HepG2 (cell line): Measurements from ENCODE around the gene AGT. TPM values are rescaled to one million over a fixed set of nuclear protein-coding genes. Genes with fewer than 3 reads are reported as not detected.
A peak's percentile ranks its signal among the peaks of the same experiment; 100 is the strongest.

Experiments used
- ATAC-seq: fragments of 200-7000 bp; cut with Tn5 transposase; 3 replicates; pipeline ENCODE4 v1.9.1; 2020; ENCODE audit warnings: mild to moderate bottlenecking, moderate library complexity
- BruUV-seq: library from RNA; stranded (reverse); fragments of 400-500 nt; replicated peaks from 2 replicates; lab custom pipeline; 2021; lab: Mats Ljungman, UMichigan
- CTCF ChIA-PET: fragments of 300-600 bp; formaldehyde crosslinking; extraction: SDS; loops from one replicate; lab custom pipeline; 2021; ENCODE audit warnings: low total read pairs, inconsistent platforms, low intra/inter-chr PET ratio; lab: Yijun Ruan, JAX
- POLR2A ChIA-PET: fragments of 350-600 bp; sonication (Branson Sonifier 250); formaldehyde crosslinking; loops from one replicate; lab custom pipeline; 2020; ENCODE audit warnings: antibody characterized with exemption, inconsistent platforms; lab: Yijun Ruan, JAX
- DNase-seq: peaks from one replicate; pipeline ENCODE4 v3.0.0-alpha.2; 2015; ENCODE audit warnings: low spot score
- FAIRE-seq: peaks from 3 replicates; lab custom pipeline; 2011; peaks lifted over from hg19 to GRCh38; lab: Jason Lieb, UNC
- H2AFZ ChIP-seq: one replicate; pipeline ENCODE4 v1.6.1; 2011; ENCODE audit warnings: low read length, inconsistent platforms
- H3K27ac ChIP-seq: fragments of 300-600 bp; 3 replicates; pipeline ENCODE4 v1.8.0; 2011; ENCODE audit warnings: mixed run types, mild to moderate bottlenecking, mixed read lengths, low read length, inconsistent platforms; ENCODE audit not compliant: insufficient read depth; ENCODE audit errors: extremely low read length
- H3K27me3 ChIP-seq, 2 experiments: fragments of 200-600 bp in 1 of 2; 2 replicates in 1 of 2; 3 replicates in 1 of 2; pipeline versions ENCODE4 v1.6.0 to v1.8.0; 2011; ENCODE audit warnings: low read length in 2 of 2, mild to moderate bottlenecking in 2 of 2, moderate library complexity in 2 of 2, inconsistent platforms in 1 of 2; ENCODE audit not compliant: insufficient read depth in 2 of 2, control insufficient read depth in 1 of 2
- H3K36me3 ChIP-seq, 2 experiments: fragments of 200-600 bp in 1 of 2; replicated peaks in 1 of 2; 2 replicates in 1 of 2; 3 replicates in 1 of 2; pipeline versions ENCODE4 v1.5.1 to v1.8.0; 2011; ENCODE audit warnings: low read length in 2 of 2, inconsistent platforms in 1 of 2; ENCODE audit not compliant: insufficient read depth in 2 of 2, control insufficient read depth in 1 of 2
- H3K4me1 ChIP-seq: 2 replicates; pipeline ENCODE4 v1.5.1; 2012; ENCODE audit warnings: low read length, inconsistent platforms; ENCODE audit not compliant: insufficient read depth
- H3K4me2 ChIP-seq: 2 replicates; pipeline ENCODE4 v1.6.0; 2011; ENCODE audit warnings: low read depth, low read length, inconsistent platforms
- H3K4me3 ChIP-seq, 3 experiments: fragments of 200-600 bp in 1 of 3; sonication (generic), shearing (Covaris generic) in 1 of 3; replicated peaks in 1 of 3; 2 replicates each; pipeline ENCODE4 v1.5.1; 2011 to 2016; ENCODE audit warnings: low read length in 3 of 3, inconsistent platforms in 2 of 3, low read depth in 2 of 3, mild to moderate bottlenecking in 2 of 3, control low read depth in 1 of 3, mixed read lengths in 1 of 3; ENCODE audit not compliant: insufficient read depth in 1 of 3
- H3K79me2 ChIP-seq: one replicate; pipeline ENCODE4 v1.6.1; 2011; ENCODE audit warnings: low read length, inconsistent platforms; ENCODE audit not compliant: insufficient read depth
- H3K9ac ChIP-seq: 2 replicates; pipeline ENCODE4 v1.6.0; 2011; ENCODE audit warnings: mild to moderate bottlenecking, low read depth, low read length, inconsistent platforms; ENCODE audit not compliant: insufficient read depth
- H3K9me3 ChIP-seq: 2 replicates; pipeline ENCODE4 v1.5.1; 2012; ENCODE audit warnings: mild to moderate bottlenecking, low read length
- H4K20me1 ChIP-seq: 2 replicates; pipeline ENCODE4 v1.6.0; 2011; ENCODE audit warnings: inconsistent platforms, mild to moderate bottlenecking, low read length, moderate library complexity; ENCODE audit not compliant: insufficient read depth
- CENPT ChIP-seq: sonication (generic); formaldehyde crosslinking; IDR thresholded peaks from 2 replicates; pipeline ENCODE4 v1.8.0; 2022; ENCODE audit warnings: low read depth, mild to moderate bottlenecking, moderate library complexity, missing genetic modification reagents
- ONECUT2 ChIP-seq: sonication (generic); formaldehyde crosslinking; IDR thresholded peaks from 2 replicates; pipeline ENCODE4 v1.4.0; 2020; ENCODE audit warnings: missing genetic modification reagents
- SALL1 ChIP-seq: sonication (generic); formaldehyde crosslinking; IDR thresholded peaks from 2 replicates; pipeline ENCODE4 v1.8.0; 2022; ENCODE audit warnings: mild to moderate bottlenecking, missing genetic modification reagents
- ZBTB38 ChIP-seq: sonication (generic); formaldehyde crosslinking; IDR thresholded peaks from 2 replicates; pipeline ENCODE4 v1.5.1; 2020; ENCODE audit warnings: mild to moderate bottlenecking, missing genetic modification reagents
- ZHX2 ChIP-seq, 2 experiments: sonication (generic) in 1 of 2; formaldehyde crosslinking in 1 of 2; IDR thresholded peaks; 2 replicates each; pipeline versions ENCODE4 v1.6.1 to v1.9.0; 2014 to 2022; ENCODE audit warnings: antibody characterized with exemption in 1 of 2, borderline replicate concordance in 1 of 2, inconsistent platforms in 1 of 2, low read depth in 1 of 2, missing genetic modification reagents in 1 of 2
- ZNF782 ChIP-seq: sonication (generic); formaldehyde crosslinking; IDR thresholded peaks from 2 replicates; pipeline ENCODE4 v1.4.0; 2020; ENCODE audit warnings: missing genetic modification reagents, mild to moderate bottlenecking, borderline replicate concordance
- WGBS: methylation state at CpG from one replicate; pipeline ENCODE4 v1.1.6; 2017; ENCODE audit warnings: low lambda C conversion rate; 5-methylcytosine and 5-hydroxymethylcytosine counted together
- in situ Hi-C: cut with HindIII; loops from 2 replicates; pipeline ENCODE4 v1.10.0; 2017; ENCODE audit warnings: low pct_unique_long_range_greater_than_20kb; ENCODE audit not compliant: extremely low pct_ligation_motif_present
- intact Hi-C: fragments of 100-400 bp; cut with micrococcal nuclease; formaldehyde crosslinking; loops from one replicate; pipeline ENCODE4 v1.10.0; 2022; ENCODE audit not compliant: unreplicated experiment
- polyA plus RNA-seq, 8 experiments: library from polyadenylated mRNA; depleted of rRNA in 3 of 8; stranded (reverse) in 7 of 8; unstranded in 1 of 8; fragments of >200 nt; fragmentation: Illumina TruSeq in 4 of 8; extraction: Trizol in 4 of 8; gene quantifications; 2 replicates each; pipeline versions ENCODE4 v1.2.1 to v1.2.3, GENCODE V29; 2011 to 2016; ENCODE audit warnings: low read depth in 4 of 8, missing spikeins in 1 of 8, mixed read lengths in 1 of 8; ENCODE audit not compliant: insufficient read depth in 1 of 8
- total RNA-seq, 5 experiments: library from RNA; depleted of rRNA; stranded (reverse); fragments of >200 nt; fragmentation: Illumina TruSeq; extraction: Trizol; gene quantifications; 2 replicates each; pipeline ENCODE4 v1.2.3, GENCODE V29; 2016; ENCODE audit warnings: low read depth in 1 of 5
- TF ChIP-seq, protein P1 (sequence below): sonication (generic); formaldehyde crosslinking; conservative IDR thresholded peaks from 2 replicates; pipeline ENCODE4 v1.8.0; 2022; ENCODE audit warnings: missing genetic modification reagents
- TF ChIP-seq, protein P2 (sequence below): sonication (generic); formaldehyde crosslinking; IDR thresholded peaks from 2 replicates; pipeline ENCODE4 v1.5.1; 2020; ENCODE audit warnings: mild to moderate bottlenecking, missing genetic modification reagents, moderate library complexity
- TF ChIP-seq, protein P3 (sequence below): sonication (generic); formaldehyde crosslinking; IDR thresholded peaks from 2 replicates; pipeline ENCODE4 v1.8.0; 2023; ENCODE audit warnings: mild to moderate bottlenecking, missing genetic modification reagents

The AGT gene
- total and polyA plus RNA-seq, 2 of the 13 experiments (the other 11 are each of a cell fraction or from before 2014, with no cell fraction given): 892 to 2,071 TPM

DNA sequence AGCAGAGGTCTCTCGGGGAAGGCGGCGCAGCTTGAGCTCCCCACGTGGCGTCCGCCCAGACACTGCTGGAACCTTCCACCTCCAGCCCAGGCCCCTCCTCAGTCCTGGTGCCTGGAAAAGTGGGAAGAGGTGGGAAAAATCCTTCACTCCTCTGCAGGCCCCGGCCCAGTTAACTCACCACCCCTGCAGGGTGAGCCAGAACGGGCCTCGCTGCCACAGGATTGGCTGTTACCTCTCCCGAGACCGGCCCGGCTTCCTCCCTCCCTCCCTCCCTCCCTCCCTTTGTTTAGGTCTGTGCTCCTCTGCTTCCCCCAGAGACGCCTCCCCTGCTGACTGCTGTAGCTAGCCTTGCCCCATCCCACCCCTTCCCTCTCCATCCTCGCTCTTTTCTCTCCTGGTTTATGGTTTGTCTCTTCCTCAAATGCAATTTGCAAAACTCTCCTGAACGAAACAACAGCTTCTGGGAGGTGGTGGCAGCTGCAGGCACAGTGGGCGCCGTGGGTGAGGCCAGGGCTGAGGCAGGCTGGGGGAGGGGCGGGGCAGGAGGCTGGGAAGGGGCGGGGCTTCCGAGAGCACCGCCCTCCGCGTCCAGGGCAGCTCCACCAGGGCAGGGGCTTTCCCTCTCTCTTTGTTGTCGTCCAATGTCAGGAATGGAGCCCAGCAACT, 39.8 kb upstream of the AGT start:
- no peak for FAIRE-seq
- Histone ChIP-seq H3K79me2 (no peaks in the 10 kb centered on the region), H2AFZ (no peak overlapping the region), H4K20me1 (no peaks in the 10 kb centered on the region), H3K9me3 (no peaks in the 10 kb centered on the region), H3K9ac (peak overlapping the region; percentile 44; the same call in 1 of the 2 replicates), H3K27ac (peak overlapping the region; percentile 40), H3K4me2 (peak overlapping the region; percentile 87), H3K36me3 (no peaks in the 10 kb centered on the region), H3K27me3 (no peaks in the 10 kb centered on the region), H3K4me3 (peak overlapping the region; percentile 35 to 68 (median 57)), H3K4me1 (peaks cover 88% of the 10 kb centered on the region)
- POLR2A ChIA-PET: interaction anchor here (0.6 to 3.9 kb wide), 12 partner anchors 9 to 71 kb away, joined by 3 to 46 read pairs (median 4); partner anchors contain the start of gene AGT
- in situ Hi-C loops: no loop called here
- DNase-seq: peak; percentile 30
- intact Hi-C loops: loop anchor here (5.0 kb wide), 1 partner anchor 41 kb away; the partner anchor contains the start of gene AGT
- ATAC-seq: peak; percentile 57
- CTCF ChIA-PET: no interaction called here
- no TSS peak for BruUV-seq
- WGBS: 26% methylated on average over 21 of the region's 24 CpGs
- TF ChIP-seq ZBTB38 (no peak), ZNF782 (CRISPR knock-in tag) (no peak), ZHX2 (IDR thresholded peaks at IDR 0.05; ENCODE audit: low read depth) (no peak), ZHX2 (CRISPR knock-in tag; IDR thresholded peaks at IDR 0.05; ENCODE audit: borderline replicate concordance) (no peak), CENPT (no peak), SALL1 (CRISPR knock-in tag) (peak; percentile 29; the same call in 1 of the 2 replicates), ONECUT2 (no peak)
- TF ChIP-seq, protein P1, sequence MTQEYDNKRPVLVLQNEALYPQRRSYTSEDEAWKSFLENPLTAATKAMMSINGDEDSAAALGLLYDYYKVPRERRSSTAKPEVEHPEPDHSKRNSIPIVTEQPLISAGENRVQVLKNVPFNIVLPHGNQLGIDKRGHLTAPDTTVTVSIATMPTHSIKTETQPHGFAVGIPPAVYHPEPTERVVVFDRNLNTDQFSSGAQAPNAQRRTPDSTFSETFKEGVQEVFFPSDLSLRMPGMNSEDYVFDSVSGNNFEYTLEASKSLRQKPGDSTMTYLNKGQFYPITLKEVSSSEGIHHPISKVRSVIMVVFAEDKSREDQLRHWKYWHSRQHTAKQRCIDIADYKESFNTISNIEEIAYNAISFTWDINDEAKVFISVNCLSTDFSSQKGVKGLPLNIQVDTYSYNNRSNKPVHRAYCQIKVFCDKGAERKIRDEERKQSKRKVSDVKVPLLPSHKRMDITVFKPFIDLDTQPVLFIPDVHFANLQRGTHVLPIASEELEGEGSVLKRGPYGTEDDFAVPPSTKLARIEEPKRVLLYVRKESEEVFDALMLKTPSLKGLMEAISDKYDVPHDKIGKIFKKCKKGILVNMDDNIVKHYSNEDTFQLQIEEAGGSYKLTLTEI (CRISPR knock-in tag): no peak
- TF ChIP-seq, protein P2, sequence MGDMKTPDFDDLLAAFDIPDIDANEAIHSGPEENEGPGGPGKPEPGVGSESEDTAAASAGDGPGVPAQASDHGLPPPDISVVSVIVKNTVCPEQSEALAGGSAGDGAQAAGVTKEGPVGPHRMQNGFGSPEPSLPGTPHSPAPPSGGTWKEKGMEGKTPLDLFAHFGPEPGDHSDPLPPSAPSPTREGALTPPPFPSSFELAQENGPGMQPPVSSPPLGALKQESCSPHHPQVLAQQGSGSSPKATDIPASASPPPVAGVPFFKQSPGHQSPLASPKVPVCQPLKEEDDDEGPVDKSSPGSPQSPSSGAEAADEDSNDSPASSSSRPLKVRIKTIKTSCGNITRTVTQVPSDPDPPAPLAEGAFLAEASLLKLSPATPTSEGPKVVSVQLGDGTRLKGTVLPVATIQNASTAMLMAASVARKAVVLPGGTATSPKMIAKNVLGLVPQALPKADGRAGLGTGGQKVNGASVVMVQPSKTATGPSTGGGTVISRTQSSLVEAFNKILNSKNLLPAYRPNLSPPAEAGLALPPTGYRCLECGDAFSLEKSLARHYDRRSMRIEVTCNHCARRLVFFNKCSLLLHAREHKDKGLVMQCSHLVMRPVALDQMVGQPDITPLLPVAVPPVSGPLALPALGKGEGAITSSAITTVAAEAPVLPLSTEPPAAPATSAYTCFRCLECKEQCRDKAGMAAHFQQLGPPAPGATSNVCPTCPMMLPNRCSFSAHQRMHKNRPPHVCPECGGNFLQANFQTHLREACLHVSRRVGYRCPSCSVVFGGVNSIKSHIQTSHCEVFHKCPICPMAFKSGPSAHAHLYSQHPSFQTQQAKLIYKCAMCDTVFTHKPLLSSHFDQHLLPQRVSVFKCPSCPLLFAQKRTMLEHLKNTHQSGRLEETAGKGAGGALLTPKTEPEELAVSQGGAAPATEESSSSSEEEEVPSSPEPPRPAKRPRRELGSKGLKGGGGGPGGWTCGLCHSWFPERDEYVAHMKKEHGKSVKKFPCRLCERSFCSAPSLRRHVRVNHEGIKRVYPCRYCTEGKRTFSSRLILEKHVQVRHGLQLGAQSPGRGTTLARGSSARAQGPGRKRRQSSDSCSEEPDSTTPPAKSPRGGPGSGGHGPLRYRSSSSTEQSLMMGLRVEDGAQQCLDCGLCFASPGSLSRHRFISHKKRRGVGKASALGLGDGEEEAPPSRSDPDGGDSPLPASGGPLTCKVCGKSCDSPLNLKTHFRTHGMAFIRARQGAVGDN: peak; percentile 87
- TF ChIP-seq, protein P3, sequence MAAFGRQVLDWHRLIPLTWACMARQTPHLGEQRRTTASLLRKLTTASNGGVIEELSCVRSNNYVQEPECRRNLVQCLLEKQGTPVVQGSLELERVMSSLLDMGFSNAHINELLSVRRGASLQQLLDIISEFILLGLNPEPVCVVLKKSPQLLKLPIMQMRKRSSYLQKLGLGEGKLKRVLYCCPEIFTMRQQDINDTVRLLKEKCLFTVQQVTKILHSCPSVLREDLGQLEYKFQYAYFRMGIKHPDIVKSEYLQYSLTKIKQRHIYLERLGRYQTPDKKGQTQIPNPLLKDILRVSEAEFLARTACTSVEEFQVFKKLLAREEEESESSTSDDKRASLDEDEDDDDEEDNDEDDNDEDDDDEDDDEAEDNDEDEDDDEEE (CRISPR knock-in tag): no peak
